Keratinocyte (primary cell): ENCODE measurements around the gene SYNJ2BP.

Experiments used
- EZH2 ChIP-seq: IDR thresholded peaks from one replicate; pipeline ENCODE4 v1.6.1; 2012; ENCODE audit warnings: inconsistent platforms, mild to moderate bottlenecking, low read length, moderate library complexity
- TF ChIP-seq, protein P1 (sequence below), 3 experiments: IDR thresholded peaks in 1 of 3; conservative IDR thresholded peaks in 1 of 3; optimal IDR thresholded peaks in 1 of 3; 2 replicates in 2 of 3; 3 replicates in 1 of 3; pipeline versions ENCODE3 to v1.5.1; 2011; ENCODE audit warnings: low read length in 3 of 3, mild to moderate bottlenecking in 3 of 3, moderate library complexity in 2 of 3, control low read depth in 1 of 3, inconsistent platforms in 1 of 3; ENCODE audit not compliant: insufficient read depth in 2 of 3; ENCODE audit errors: extremely low read depth in 1 of 3

DNA sequence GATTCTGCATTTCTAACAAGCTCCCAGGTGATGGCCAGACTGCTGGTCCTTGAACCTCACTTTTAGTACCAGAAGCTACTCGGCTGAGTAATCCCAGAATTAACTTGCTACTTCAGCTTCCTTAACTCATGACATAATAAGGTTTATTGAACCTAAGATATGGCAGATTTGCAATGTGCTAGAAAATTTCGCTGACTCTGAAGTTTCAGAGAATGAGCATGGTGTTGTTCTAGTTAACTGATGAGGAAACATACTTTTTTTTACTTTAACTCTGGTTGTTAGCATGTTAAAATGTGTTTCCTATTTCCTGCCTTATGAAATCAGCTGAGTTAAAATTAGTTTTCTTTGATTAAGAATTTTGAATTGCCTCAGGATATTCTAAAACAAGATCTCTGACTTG lies 34.4 kb downstream of the SYNJ2BP start:
- TF ChIP-seq, protein P1, sequence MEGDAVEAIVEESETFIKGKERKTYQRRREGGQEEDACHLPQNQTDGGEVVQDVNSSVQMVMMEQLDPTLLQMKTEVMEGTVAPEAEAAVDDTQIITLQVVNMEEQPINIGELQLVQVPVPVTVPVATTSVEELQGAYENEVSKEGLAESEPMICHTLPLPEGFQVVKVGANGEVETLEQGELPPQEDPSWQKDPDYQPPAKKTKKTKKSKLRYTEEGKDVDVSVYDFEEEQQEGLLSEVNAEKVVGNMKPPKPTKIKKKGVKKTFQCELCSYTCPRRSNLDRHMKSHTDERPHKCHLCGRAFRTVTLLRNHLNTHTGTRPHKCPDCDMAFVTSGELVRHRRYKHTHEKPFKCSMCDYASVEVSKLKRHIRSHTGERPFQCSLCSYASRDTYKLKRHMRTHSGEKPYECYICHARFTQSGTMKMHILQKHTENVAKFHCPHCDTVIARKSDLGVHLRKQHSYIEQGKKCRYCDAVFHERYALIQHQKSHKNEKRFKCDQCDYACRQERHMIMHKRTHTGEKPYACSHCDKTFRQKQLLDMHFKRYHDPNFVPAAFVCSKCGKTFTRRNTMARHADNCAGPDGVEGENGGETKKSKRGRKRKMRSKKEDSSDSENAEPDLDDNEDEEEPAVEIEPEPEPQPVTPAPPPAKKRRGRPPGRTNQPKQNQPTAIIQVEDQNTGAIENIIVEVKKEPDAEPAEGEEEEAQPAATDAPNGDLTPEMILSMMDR (optimal IDR thresholded peaks at IDR 0.05 in 1 of 3, IDR thresholded peaks at IDR 0.05 in 1 of 3, conservative IDR thresholded peaks at IDR 0.05 in 1 of 3; ENCODE audit: extremely low read depth in 1 of 3, insufficient read depth in 2 of 3, low read length in 3 of 3), result no peak
- no peak for TF ChIP-seq EZH2
